Measurements from ENCODE around the gene APC. TPM values are rescaled to one million over a fixed set of nuclear protein-coding genes. Genes with fewer than 3 reads are reported as not detected.

APC gene
- total RNA-seq, 1 experiment from 2014 or later, result 24.0 TPM

DNA sequence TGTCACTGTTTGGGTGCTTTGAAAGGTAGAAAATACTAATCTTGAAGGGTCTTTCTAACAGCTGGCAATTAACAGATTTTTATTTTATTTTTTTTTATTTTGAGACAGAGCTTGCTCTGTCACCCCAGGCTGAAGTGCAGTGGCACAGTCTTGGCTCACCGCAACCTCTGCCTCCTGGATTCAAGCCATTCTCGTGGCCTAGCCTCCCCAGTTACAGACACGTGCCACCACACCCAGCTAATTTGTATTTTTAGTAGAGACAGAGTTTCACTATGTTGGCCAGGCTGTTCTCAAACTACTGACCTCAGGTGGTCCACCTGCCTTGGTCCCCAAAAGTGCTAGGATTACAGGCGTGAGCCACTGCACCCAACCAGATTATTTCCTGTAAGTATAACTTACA, 12.8 kb upstream of the APC start:
- no peaks in the 10 kb centered on the region for H3K9me2 ChIP-seq (ENCODE audit: insufficient read depth)
- H3K9me3 ChIP-seq (ENCODE audit: control insufficient read depth in 1 of 2, insufficient read depth in 1 of 2, low read depth in 1 of 2, low read length in 2 of 2), result no peaks in the 10 kb centered on the region
- intact Hi-C loops (cut with micrococcal nuclease), result no loop called here
- RAD21 ChIA-PET (ENCODE audit: low non-redundant PET in 1 of 2, low total read pairs in 2 of 2, uncharacterized antibody in 2 of 2, unreplicated experiment in 2 of 2), result no interaction called here
- CTCF ChIA-PET, result no interaction called here
- H4K20me1 ChIP-seq (ENCODE audit: insufficient read depth), result no peaks in the 10 kb centered on the region
- no peaks in the 10 kb centered on the region for H3K36me3 ChIP-seq (ENCODE audit: control insufficient read depth in 1 of 2, insufficient read depth in 2 of 2, low read length in 2 of 2)
- H3K27ac ChIP-seq (ENCODE audit: low read depth, low read length), result no peak overlapping the region
- ATAC-seq, result no peak
- TF ChIP-seq, protein P1, sequence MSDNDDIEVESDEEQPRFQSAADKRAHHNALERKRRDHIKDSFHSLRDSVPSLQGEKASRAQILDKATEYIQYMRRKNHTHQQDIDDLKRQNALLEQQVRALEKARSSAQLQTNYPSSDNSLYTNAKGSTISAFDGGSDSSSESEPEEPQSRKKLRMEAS (IDR thresholded peaks at IDR 0.05), result no peak
- TF ChIP-seq EGR1 (IDR thresholded peaks at IDR 0.05; ENCODE audit: low read depth) (no peak), SRF (IDR thresholded peaks at IDR 0.05; ENCODE audit: low read depth) (no peak)
- no TSS peak for BruUV-seq (replicated peaks)
- no peak overlapping the region for H3K4me2 ChIP-seq (ENCODE audit: low read length)
- H3K27me3 ChIP-seq (ENCODE audit: insufficient read depth, low read length), result no peaks in the 10 kb centered on the region
- peaks cover 14% of the 10 kb centered on the region; the same call in 1 of the 2 replicates for H3K79me2 ChIP-seq (ENCODE audit: insufficient read depth, low read length)
- no peak overlapping the region for H2AFZ ChIP-seq (ENCODE audit: low read depth, low read length, poor library complexity, severe bottlenecking)
- POLR2A ChIA-PET, result no interaction called here
- H3K4me1 ChIP-seq (ENCODE audit: control insufficient read depth in 1 of 2, insufficient read depth in 2 of 2, low read length in 2 of 2), result no peaks in the 10 kb centered on the region
- DNase-seq (ENCODE audit: low read depth, low spot score), result no peak
- H3K9ac ChIP-seq (ENCODE audit: low read length), result no peak overlapping the region
- no peak overlapping the region for H3K4me3 ChIP-seq (replicated peaks in 1 of 2; ENCODE audit: low read depth in 1 of 2, low read length in 2 of 2)

DNA sequence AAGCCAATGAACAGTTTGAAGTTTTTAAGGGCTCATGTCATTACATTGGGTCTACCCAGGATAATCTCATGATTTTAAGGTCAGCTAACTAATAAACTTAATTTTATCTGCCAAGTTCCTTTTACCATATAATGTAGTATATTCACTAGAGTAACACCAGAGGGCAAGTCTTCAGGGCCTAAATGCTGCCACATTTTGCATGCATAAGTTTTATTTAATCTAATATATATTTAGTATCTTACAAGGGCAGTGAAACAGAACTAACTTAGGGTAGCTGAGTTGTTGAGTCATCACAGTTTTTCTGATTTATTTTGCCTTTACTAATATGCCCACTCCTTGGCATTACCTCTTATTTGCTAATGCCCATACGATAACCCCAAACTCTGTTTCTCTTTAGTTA, 8.1 kb upstream of the APC start:
- Histone ChIP-seq H4K20me1 (ENCODE audit: insufficient read depth) (no peaks in the 10 kb centered on the region), H3K36me3 (ENCODE audit: control insufficient read depth in 1 of 2, insufficient read depth in 2 of 2, low read length in 2 of 2) (no peaks in the 10 kb centered on the region), H2AFZ (ENCODE audit: low read depth, low read length, poor library complexity, severe bottlenecking) (no peak overlapping the region), H3K79me2 (ENCODE audit: insufficient read depth, low read length) (peaks cover 6% of the 10 kb centered on the region; the same call in 1 of the 2 replicates), H3K4me3 (replicated peaks in 1 of 2; ENCODE audit: low read depth in 1 of 2, low read length in 2 of 2) (no peak overlapping the region), H3K4me1 (ENCODE audit: control insufficient read depth in 1 of 2, insufficient read depth in 2 of 2, low read length in 2 of 2) (no peaks in the 10 kb centered on the region), H3K9me2 (ENCODE audit: insufficient read depth) (no peaks in the 10 kb centered on the region), H3K4me2 (ENCODE audit: low read length) (no peak overlapping the region), H3K27me3 (ENCODE audit: insufficient read depth, low read length) (no peaks in the 10 kb centered on the region), H3K9ac (ENCODE audit: low read length) (no peak overlapping the region), H3K27ac (ENCODE audit: low read depth, low read length) (no peak overlapping the region), H3K9me3 (ENCODE audit: control insufficient read depth in 1 of 2, insufficient read depth in 1 of 2, low read depth in 1 of 2, low read length in 2 of 2) (no peaks in the 10 kb centered on the region)
- intact Hi-C loops (cut with micrococcal nuclease), result no loop called here
- DNase-seq (ENCODE audit: low read depth, low spot score) (no peak), ATAC-seq (no peak)
- BruUV-seq (replicated peaks), result no TSS peak
- ChIA-PET CTCF (no interaction called here), RAD21 (ENCODE audit: low non-redundant PET in 1 of 2, low total read pairs in 2 of 2, uncharacterized antibody in 2 of 2, unreplicated experiment in 2 of 2) (no interaction called here), POLR2A (no interaction called here)
- no peak for TF ChIP-seq CEBPB (IDR thresholded peaks at IDR 0.05; ENCODE audit: low read depth)
- no peak for TF ChIP-seq SRF (IDR thresholded peaks at IDR 0.05; ENCODE audit: low read depth)
- TF ChIP-seq, protein P2, sequence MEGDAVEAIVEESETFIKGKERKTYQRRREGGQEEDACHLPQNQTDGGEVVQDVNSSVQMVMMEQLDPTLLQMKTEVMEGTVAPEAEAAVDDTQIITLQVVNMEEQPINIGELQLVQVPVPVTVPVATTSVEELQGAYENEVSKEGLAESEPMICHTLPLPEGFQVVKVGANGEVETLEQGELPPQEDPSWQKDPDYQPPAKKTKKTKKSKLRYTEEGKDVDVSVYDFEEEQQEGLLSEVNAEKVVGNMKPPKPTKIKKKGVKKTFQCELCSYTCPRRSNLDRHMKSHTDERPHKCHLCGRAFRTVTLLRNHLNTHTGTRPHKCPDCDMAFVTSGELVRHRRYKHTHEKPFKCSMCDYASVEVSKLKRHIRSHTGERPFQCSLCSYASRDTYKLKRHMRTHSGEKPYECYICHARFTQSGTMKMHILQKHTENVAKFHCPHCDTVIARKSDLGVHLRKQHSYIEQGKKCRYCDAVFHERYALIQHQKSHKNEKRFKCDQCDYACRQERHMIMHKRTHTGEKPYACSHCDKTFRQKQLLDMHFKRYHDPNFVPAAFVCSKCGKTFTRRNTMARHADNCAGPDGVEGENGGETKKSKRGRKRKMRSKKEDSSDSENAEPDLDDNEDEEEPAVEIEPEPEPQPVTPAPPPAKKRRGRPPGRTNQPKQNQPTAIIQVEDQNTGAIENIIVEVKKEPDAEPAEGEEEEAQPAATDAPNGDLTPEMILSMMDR (IDR thresholded peaks at IDR 0.05 in 2 of 3, conservative IDR thresholded peaks at IDR 0.05 in 1 of 3; ENCODE audit: borderline replicate concordance in 1 of 3, insufficient read depth in 1 of 3, low read depth in 2 of 3, low read length in 2 of 3), result no peak
- TF ChIP-seq TCF7L2 (IDR thresholded peaks at IDR 0.05; ENCODE audit: borderline replicate concordance, extremely low read depth, insufficient read depth, insufficient read length), result no peak
- no peak for TF ChIP-seq EZH2phosphoT487 (IDR thresholded peaks at IDR 0.05; ENCODE audit: borderline replicate concordance)
- TF ChIP-seq, protein P3, sequence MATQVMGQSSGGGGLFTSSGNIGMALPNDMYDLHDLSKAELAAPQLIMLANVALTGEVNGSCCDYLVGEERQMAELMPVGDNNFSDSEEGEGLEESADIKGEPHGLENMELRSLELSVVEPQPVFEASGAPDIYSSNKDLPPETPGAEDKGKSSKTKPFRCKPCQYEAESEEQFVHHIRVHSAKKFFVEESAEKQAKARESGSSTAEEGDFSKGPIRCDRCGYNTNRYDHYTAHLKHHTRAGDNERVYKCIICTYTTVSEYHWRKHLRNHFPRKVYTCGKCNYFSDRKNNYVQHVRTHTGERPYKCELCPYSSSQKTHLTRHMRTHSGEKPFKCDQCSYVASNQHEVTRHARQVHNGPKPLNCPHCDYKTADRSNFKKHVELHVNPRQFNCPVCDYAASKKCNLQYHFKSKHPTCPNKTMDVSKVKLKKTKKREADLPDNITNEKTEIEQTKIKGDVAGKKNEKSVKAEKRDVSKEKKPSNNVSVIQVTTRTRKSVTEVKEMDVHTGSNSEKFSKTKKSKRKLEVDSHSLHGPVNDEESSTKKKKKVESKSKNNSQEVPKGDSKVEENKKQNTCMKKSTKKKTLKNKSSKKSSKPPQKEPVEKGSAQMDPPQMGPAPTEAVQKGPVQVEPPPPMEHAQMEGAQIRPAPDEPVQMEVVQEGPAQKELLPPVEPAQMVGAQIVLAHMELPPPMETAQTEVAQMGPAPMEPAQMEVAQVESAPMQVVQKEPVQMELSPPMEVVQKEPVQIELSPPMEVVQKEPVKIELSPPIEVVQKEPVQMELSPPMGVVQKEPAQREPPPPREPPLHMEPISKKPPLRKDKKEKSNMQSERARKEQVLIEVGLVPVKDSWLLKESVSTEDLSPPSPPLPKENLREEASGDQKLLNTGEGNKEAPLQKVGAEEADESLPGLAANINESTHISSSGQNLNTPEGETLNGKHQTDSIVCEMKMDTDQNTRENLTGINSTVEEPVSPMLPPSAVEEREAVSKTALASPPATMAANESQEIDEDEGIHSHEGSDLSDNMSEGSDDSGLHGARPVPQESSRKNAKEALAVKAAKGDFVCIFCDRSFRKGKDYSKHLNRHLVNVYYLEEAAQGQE (IDR thresholded peaks at IDR 0.05; ENCODE audit: low read depth), result no peak
- no peak for TF ChIP-seq CBX3 (IDR thresholded peaks at IDR 0.05; ENCODE audit: low read depth)
- no peak for TF ChIP-seq YY1 (IDR thresholded peaks at IDR 0.05; ENCODE audit: extremely low read depth, insufficient replicate concordance, low read depth, low read length)
- TF ChIP-seq, protein P4, sequence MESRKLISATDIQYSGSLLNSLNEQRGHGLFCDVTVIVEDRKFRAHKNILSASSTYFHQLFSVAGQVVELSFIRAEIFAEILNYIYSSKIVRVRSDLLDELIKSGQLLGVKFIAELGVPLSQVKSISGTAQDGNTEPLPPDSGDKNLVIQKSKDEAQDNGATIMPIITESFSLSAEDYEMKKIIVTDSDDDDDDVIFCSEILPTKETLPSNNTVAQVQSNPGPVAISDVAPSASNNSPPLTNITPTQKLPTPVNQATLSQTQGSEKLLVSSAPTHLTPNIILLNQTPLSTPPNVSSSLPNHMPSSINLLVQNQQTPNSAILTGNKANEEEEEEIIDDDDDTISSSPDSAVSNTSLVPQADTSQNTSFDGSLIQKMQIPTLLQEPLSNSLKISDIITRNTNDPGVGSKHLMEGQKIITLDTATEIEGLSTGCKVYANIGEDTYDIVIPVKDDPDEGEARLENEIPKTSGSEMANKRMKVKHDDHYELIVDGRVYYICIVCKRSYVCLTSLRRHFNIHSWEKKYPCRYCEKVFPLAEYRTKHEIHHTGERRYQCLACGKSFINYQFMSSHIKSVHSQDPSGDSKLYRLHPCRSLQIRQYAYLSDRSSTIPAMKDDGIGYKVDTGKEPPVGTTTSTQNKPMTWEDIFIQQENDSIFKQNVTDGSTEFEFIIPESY (IDR thresholded peaks at IDR 0.05; ENCODE audit: extremely low read depth, insufficient replicate concordance, low read length), result no peak
- TF ChIP-seq EGR1 (IDR thresholded peaks at IDR 0.05; ENCODE audit: low read depth), result no peak
- TF ChIP-seq, protein P1 (IDR thresholded peaks at IDR 0.05), result no peak
